B cell (primary cell): ENCODE measurements around the gene ADRB1. TPM values are rescaled to one million over a fixed set of nuclear protein-coding genes. Genes with fewer than 3 reads are reported as not detected.

ENCODE experiments used
- ATAC-seq: fragments of 200-7000 bp; cut with Tn5 transposase; one replicate; pipeline ENCODE4 v1.10.0; 2021; ENCODE audit warnings: low read depth, mild to moderate bottlenecking, moderate number of reproducible peaks, moderate library complexity
- CTCF ChIA-PET: fragments of 350-600 bp; sonication (Branson Sonifier 250); formaldehyde crosslinking; loops from one replicate; lab custom pipeline; 2021; ENCODE audit warnings: antibody characterized with exemption, inconsistent platforms; lab: Charles Lee
- POLR2A ChIA-PET: fragments of 350-600 bp; sonication (Branson Sonifier 250); formaldehyde crosslinking; loops from one replicate; lab custom pipeline; 2021; ENCODE audit warnings: antibody characterized with exemption; lab: Charles Lee
- DNase-seq: peaks from one replicate; pipeline ENCODE4 v3.0.0; 2013
- H2AFZ ChIP-seq: 2 replicates; pipeline ENCODE4 v1.6.1; 2012; ENCODE audit warnings: mild to moderate bottlenecking, low read depth, low read length; ENCODE audit not compliant: insufficient read depth, poor library complexity, severe bottlenecking
- H3K27ac ChIP-seq, 2 donors: 1 replicate in 1 of 2; 2 replicates in 1 of 2; pipeline ENCODE4 v1.5.1; 2012 to 2013; ENCODE audit warnings: low read length in 2 of 2, mild to moderate bottlenecking in 2 of 2, moderate library complexity in 1 of 2
- H3K27me3 ChIP-seq, 4 experiments: fragments of 200-600 bp in 1 of 4; sonication (generic) in 1 of 4; replicated peaks in 1 of 4; 1 replicate in 2 of 4; 2 replicates in 2 of 4; pipeline versions ENCODE4 v1.6.1 to v1.7.0; 2013 to 2016; ENCODE audit warnings: low read length in 3 of 4, mild to moderate bottlenecking in 2 of 4, mixed read lengths in 1 of 4, moderate library complexity in 1 of 4; ENCODE audit not compliant: insufficient read depth in 4 of 4, control insufficient read depth in 3 of 4; ENCODE audit errors: control extremely low read depth in 1 of 4
- H3K36me3 ChIP-seq, 2 experiments: replicated peaks in 1 of 2; 1 replicate in 1 of 2; 2 replicates in 1 of 2; pipeline versions ENCODE4 v1.6.1 to v1.7.1; 2013; ENCODE audit warnings: low read length in 1 of 2; ENCODE audit not compliant: insufficient read depth in 2 of 2, control insufficient read depth in 1 of 2; ENCODE audit errors: control extremely low read depth in 1 of 2, extremely low read depth in 1 of 2
- H3K4me1 ChIP-seq, 2 donors: fragments of 200-600 bp in 1 of 2; sonication (generic) in 1 of 2; 1 replicate in 1 of 2; 2 replicates in 1 of 2; pipeline versions ENCODE4 v1.5.1 to v1.6.1; 2013 to 2017; ENCODE audit warnings: low read length in 2 of 2; ENCODE audit not compliant: control insufficient read depth in 2 of 2, insufficient read depth in 2 of 2
- H3K4me2 ChIP-seq: replicated peaks from 2 replicates; pipeline ENCODE3; 2012; ENCODE audit warnings: mild to moderate bottlenecking, low read depth, low read length; ENCODE audit not compliant: poor library complexity, severe bottlenecking
- H3K4me3 ChIP-seq, 5 experiments: fragments of 200-600 bp in 1 of 5; sonication (generic) in 1 of 5; 1 replicate in 3 of 5; 2 replicates in 2 of 5; pipeline versions ENCODE4 v1.5.1 to v1.7.0; 2011 to 2016; ENCODE audit warnings: low read length in 4 of 5, mild to moderate bottlenecking in 4 of 5, low read depth in 2 of 5, control low read depth in 1 of 5, moderate library complexity in 1 of 5; ENCODE audit not compliant: insufficient read depth in 1 of 5; ENCODE audit errors: control extremely low read depth in 1 of 5, extremely low read depth in 1 of 5
- H3K79me2 ChIP-seq: fragments of 200-600 bp; sonication (generic); one replicate; pipeline ENCODE4 v1.6.0; 2016; ENCODE audit warnings: low read length; ENCODE audit not compliant: control insufficient read depth, insufficient read depth
- H3K9ac ChIP-seq: fragments of 200-600 bp; sonication (generic); 2 replicates; pipeline ENCODE4 v1.6.1; 2017; ENCODE audit warnings: mild to moderate bottlenecking, low read length, moderate library complexity
- H3K9me3 ChIP-seq, 3 donors: one replicate each; pipeline versions ENCODE4 v1.6.1 to v1.7.1; 2013; ENCODE audit warnings: low read length in 2 of 3; ENCODE audit not compliant: control insufficient read depth in 2 of 3, insufficient read depth in 1 of 3; ENCODE audit errors: control extremely low read depth in 1 of 3
- H4K20me1 ChIP-seq: 2 replicates; pipeline ENCODE4 v1.6.0; 2012; ENCODE audit warnings: mild to moderate bottlenecking, low read length; ENCODE audit not compliant: insufficient read depth, control insufficient read depth, poor library complexity, severe bottlenecking
- H3K27ac Mint-ChIP-seq: one replicate; pipeline ENCODE4 v1.8.0; 2021; ENCODE audit warnings: mixed read lengths
- H3K27me3 Mint-ChIP-seq: one replicate; pipeline ENCODE4 v1.8.0; 2021; ENCODE audit warnings: mixed read lengths
- H3K4me1 Mint-ChIP-seq: one replicate; pipeline ENCODE4 v1.8.0; 2021; ENCODE audit warnings: mixed read lengths
- H3K4me3 Mint-ChIP-seq: one replicate; pipeline ENCODE4 v1.8.0; 2021; ENCODE audit warnings: mixed read lengths
- H3K9me3 Mint-ChIP-seq: one replicate; pipeline ENCODE4 v1.8.0; 2022; ENCODE audit warnings: mixed read lengths; ENCODE audit not compliant: insufficient read depth
- EZH2 ChIP-seq: IDR thresholded peaks from 2 replicates; pipeline ENCODE4 v1.6.1; 2012; ENCODE audit warnings: borderline replicate concordance, low read depth, mild to moderate bottlenecking, moderate library complexity, low read length; ENCODE audit not compliant: insufficient read depth, poor library complexity, severe bottlenecking
- WGBS: methylation state at CpG from one replicate; pipeline ENCODE4 v1.1.5; 2013; ENCODE audit warnings: missing lambda C conversion rate; ENCODE audit not compliant: insufficient coverage; 5-methylcytosine and 5-hydroxymethylcytosine counted together
- intact Hi-C: fragments of 100-400 bp; cut with micrococcal nuclease; formaldehyde crosslinking; loops from one replicate; pipeline ENCODE4 v1.10.0; 2022
- polyA plus RNA-seq: library from polyadenylated mRNA; depleted of rRNA; stranded (reverse); fragments of >200 nt; gene quantifications from 2 replicates; pipeline ENCODE4 v1.2.3, GENCODE V29; 2012
- total RNA-seq, 2 donors: library from RNA; stranded (reverse); fragments of 120-200 nt in 1 of 2; gene quantifications; 1 replicate in 1 of 2; 2 replicates in 1 of 2; pipeline versions ENCODE4 v1.2.3 to v1.2.4, GENCODE V29; 2013 to 2022
- TF ChIP-seq, protein P1 (sequence below): fragments of 200-600 bp; IDR thresholded peaks from one replicate; pipeline ENCODE4 v1.8.0; 2022; ENCODE audit warnings: antibody characterized with exemption, mild to moderate bottlenecking

Gene ADRB1
- total and polyA plus RNA-seq, 2 donors (not counting 1 experiment from before 2014, with no cell fraction given): 0.10 TPM; not detected in 1

DNA sequence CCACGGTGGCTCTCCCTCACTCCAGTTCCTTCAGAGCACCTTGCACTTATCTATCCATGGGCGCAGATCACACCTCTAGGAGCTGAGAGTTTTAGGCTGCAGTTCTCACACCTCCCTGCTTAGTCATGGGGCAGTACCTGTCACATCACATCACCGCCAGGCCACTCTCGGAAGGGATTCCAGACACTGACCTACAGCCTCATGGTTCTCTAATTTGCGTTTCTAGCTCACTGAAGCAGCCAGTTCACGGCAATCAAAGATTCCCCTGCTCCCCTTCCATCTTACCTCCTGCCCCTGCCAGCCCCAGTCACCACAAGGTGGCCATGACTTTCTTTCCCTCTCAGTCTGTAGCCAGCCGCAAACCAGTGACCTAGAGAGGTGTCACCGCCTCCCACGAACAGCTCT is 34.2 kb downstream of the ADRB1 start:
- Histone ChIP-seq H2AFZ (no peak overlapping the region), H4K20me1 (no peaks in the 10 kb centered on the region), H3K79me2 (no peaks in the 10 kb centered on the region), H3K27ac (no peak overlapping the region), H3K27me3 (no peaks in the 10 kb centered on the region), H3K4me2 (no peak overlapping the region), H3K9me3 (peaks cover 0 to under 1% (median 0%) of the 10 kb centered on the region in 3 donors), H3K4me3 (no peak overlapping the region), H3K4me1 (peaks cover 13 to 17% of the 10 kb centered on the region in 2 donors), H3K9ac (no peak overlapping the region), H3K36me3 (no peaks in the 10 kb centered on the region)
- Mint-ChIP-seq H3K4me1 (peaks cover 21% of the 10 kb centered on the region), H3K27ac (no peak overlapping the region), H3K27me3 (peaks cover 6% of the 10 kb centered on the region), H3K9me3 (no peaks in the 10 kb centered on the region), H3K4me3 (no peak overlapping the region)
- 84% methylated on average over 9 of the region's 9 CpGs for WGBS
- intact Hi-C loops: no loop called here
- CTCF ChIA-PET: no interaction called here
- DNase-seq: no peak
- POLR2A ChIA-PET: no interaction called here
- TF ChIP-seq, protein P1, sequence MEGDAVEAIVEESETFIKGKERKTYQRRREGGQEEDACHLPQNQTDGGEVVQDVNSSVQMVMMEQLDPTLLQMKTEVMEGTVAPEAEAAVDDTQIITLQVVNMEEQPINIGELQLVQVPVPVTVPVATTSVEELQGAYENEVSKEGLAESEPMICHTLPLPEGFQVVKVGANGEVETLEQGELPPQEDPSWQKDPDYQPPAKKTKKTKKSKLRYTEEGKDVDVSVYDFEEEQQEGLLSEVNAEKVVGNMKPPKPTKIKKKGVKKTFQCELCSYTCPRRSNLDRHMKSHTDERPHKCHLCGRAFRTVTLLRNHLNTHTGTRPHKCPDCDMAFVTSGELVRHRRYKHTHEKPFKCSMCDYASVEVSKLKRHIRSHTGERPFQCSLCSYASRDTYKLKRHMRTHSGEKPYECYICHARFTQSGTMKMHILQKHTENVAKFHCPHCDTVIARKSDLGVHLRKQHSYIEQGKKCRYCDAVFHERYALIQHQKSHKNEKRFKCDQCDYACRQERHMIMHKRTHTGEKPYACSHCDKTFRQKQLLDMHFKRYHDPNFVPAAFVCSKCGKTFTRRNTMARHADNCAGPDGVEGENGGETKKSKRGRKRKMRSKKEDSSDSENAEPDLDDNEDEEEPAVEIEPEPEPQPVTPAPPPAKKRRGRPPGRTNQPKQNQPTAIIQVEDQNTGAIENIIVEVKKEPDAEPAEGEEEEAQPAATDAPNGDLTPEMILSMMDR: no peak
- no peak for TF ChIP-seq EZH2
- ATAC-seq: no peak

DNA sequence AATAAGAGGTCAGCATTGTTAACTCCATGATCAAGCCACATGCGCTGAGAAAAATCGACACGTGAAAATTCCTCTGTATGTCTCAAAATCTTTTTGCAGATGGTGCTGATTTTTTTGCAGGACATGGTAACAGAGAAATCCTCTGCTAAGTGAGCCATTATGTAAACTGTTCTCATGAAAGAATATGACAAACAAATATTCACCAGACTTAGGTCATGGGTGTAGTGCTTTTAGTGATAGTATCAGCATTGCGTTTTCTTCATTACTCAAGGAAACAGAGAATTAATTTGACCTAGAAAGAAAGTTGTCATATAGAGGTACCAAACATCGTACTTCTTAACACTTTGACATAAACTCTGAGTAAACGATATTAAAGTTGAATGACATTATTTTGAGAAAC is 34.7 kb downstream of the ADRB1 start:
- ATAC-seq: no peak
- no peak overlapping the region for H3K27ac Mint-ChIP-seq
- Histone ChIP-seq H3K4me3 (no peak overlapping the region), H3K9ac (no peak overlapping the region), H3K79me2 (no peaks in the 10 kb centered on the region), H2AFZ (no peak overlapping the region), H3K27me3 (no peaks in the 10 kb centered on the region), H3K36me3 (no peaks in the 10 kb centered on the region), H3K4me2 (no peak overlapping the region), H4K20me1 (no peaks in the 10 kb centered on the region), H3K9me3 (peaks cover 0 to 6% (median 0%) of the 10 kb centered on the region in 3 donors), H3K4me1 (peaks cover 11 to 17% of the 10 kb centered on the region in 2 donors), H3K27ac (no peak overlapping the region)
- ChIA-PET POLR2A (no interaction called here), CTCF (no interaction called here)
- intact Hi-C loops: no loop called here
- H3K9me3 Mint-ChIP-seq: no peaks in the 10 kb centered on the region
- WGBS: 100% methylated on average over 3 of the region's 6 CpGs
- H3K27me3 Mint-ChIP-seq: peaks cover 6% of the 10 kb centered on the region
- DNase-seq: no peak
- peaks cover 18% of the 10 kb centered on the region for H3K4me1 Mint-ChIP-seq
- no peak overlapping the region for H3K4me3 Mint-ChIP-seq
- TF ChIP-seq EZH2: no peak
- TF ChIP-seq, protein P1: no peak
